Measurements from ENCODE around the gene TBX3.
A peak's percentile ranks its signal among the peaks of the same experiment; 100 is the strongest.

Gene TBX3

DNA sequence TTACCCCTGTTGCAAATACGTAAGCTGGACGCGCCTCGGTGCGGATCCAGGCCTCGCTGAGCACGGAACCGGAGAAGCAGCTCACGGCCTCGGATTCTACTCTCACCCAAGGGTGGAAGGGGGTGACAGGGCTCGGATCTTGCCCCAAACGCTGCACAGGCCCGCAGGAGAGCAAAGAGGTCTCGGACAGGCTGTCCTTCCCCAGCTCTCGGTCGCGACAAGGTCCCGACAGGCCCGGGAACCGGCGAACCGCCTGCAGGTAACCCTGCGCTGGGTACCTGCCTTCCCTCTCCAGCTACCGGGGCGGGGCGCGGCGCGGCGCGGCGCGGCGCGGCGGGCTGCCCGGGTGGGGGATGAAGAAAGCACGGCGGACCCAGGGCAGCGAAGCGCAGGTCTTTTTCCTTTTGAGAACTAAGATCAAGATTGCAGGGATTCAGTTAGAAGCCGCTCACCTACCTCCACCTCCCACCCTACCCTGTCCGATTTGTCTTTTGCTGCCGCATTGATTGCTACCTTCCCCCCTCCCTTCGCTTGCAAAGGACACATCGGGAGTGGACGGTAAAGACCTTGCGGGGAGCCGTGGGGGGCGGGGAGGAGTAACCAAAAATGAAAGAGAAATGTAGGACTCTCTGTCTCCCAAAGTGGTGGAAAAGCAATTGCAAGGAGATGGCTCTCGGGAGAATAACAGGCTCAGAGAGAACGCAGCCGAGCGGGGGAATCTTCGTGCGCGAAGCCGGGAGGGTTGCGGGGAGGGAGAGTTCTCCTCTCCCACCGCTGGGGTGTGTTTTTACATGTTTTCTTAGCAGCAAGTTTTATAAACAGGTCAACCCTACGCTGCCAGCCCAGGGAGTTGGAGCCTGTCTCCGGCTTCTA, 8.4 kb upstream of the TBX3 start:
- DNase-seq (ENCODE audit: low read depth) = no peak
- H3K4me3 ChIP-seq (ENCODE audit: control insufficient read depth, low read depth, low read length) = peak overlapping the region; percentile 65

DNA sequence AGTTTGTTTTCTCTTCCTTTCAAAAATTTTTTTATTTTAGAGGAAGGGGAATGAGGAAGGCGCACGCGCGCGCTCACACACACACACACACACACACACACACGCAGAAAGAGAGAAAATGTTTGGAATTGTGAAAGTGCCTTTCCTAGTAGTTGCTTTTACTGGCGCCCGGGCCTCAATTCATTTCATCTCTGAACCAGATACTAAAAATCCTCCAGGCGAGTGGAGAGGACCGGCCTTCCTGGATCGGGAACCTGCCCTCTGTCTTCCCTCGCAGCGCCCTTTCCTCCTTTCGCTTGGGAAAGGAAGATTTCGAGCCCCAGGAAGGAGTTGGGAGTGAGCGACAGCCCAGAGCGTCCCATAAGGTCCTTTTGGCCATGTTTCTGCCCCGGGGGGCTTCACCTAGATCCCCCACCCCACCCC, 7.8 kb upstream of the TBX3 start:
- TF ChIP-seq, protein P1, sequence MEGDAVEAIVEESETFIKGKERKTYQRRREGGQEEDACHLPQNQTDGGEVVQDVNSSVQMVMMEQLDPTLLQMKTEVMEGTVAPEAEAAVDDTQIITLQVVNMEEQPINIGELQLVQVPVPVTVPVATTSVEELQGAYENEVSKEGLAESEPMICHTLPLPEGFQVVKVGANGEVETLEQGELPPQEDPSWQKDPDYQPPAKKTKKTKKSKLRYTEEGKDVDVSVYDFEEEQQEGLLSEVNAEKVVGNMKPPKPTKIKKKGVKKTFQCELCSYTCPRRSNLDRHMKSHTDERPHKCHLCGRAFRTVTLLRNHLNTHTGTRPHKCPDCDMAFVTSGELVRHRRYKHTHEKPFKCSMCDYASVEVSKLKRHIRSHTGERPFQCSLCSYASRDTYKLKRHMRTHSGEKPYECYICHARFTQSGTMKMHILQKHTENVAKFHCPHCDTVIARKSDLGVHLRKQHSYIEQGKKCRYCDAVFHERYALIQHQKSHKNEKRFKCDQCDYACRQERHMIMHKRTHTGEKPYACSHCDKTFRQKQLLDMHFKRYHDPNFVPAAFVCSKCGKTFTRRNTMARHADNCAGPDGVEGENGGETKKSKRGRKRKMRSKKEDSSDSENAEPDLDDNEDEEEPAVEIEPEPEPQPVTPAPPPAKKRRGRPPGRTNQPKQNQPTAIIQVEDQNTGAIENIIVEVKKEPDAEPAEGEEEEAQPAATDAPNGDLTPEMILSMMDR (IDR thresholded peaks at IDR 0.05; ENCODE audit: control insufficient read depth, insufficient read depth, low read depth, low read length, missing control alignments) = no peak
- H3K4me3 ChIP-seq (ENCODE audit: control insufficient read depth, low read depth, low read length) = no peak overlapping the region
- no peak for DNase-seq (ENCODE audit: low read depth)

More for the DNA sequence above, 8.4 kb upstream of the TBX3 start:
- TF ChIP-seq, protein P1 (IDR thresholded peaks at IDR 0.05; ENCODE audit: control insufficient read depth, insufficient read depth, low read depth, low read length, missing control alignments) = no peak

DNA sequence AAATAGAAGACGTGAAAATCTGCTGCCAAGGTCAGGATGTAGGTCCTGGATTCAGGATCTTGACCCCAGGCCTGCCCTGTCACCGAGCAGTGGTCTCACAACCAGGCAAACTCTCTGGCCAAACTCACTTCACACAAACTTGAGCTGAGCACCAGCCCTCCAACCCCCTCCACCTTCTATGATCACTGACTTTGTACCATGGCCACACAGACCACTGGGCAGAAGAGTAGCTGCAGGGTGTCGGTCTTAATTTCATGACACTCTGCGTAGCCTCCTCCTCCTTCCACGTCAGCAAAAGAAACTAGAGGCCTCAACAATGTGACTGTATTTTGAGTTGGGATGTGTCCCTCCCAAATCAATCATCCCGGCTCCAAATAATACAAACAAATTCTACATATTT, 7.2 kb upstream of the TBX3 start:
- DNase-seq (ENCODE audit: low read depth) = no peak
- TF ChIP-seq, protein P1 (IDR thresholded peaks at IDR 0.05; ENCODE audit: control insufficient read depth, insufficient read depth, low read depth, low read length, missing control alignments) = no peak
- no peak overlapping the region for H3K4me3 ChIP-seq (ENCODE audit: control insufficient read depth, low read depth, low read length)

DNA sequence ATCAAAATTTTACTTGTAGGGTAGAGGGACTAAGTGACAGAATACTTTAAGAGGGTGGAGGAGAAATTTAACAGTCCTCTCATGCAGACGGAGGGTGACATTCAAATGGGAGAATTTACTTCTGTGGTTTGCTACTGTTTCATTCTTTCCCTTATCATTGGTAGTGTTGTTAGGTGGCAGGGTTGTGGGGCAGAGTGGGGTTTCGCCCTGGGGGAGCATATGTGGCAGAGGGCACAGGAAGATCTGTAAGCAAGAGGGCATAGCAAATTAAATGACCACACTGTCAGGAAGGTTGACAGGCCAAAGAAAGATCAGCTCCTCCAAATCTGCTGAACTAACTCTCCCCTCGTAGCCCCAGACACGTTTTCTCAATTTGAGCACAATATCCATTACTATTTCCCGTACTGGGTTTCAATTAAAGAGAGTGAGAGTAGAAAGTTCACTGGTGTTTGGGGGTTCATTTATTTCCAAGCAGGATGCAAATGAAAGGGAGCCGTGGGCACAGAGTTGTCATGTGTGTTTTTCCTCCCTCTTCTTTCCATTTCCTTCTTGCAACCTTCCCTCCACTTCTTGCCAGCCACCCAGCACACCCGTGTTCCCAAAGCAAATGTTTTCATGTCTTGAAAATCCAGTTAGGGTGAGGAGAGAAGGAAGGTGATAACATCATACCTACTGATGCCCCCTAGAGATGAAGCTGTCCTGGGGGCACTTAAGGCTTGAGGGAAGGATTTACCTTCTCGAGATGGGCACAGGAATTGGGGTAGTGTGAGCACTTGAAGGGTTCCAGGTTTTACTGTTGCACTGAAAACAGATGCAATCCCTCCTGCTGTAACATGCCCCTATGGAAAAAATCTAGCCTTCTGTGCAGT, 6.5 kb upstream of the TBX3 start:
- no peak overlapping the region for H3K4me3 ChIP-seq (ENCODE audit: control insufficient read depth, low read depth, low read length)
- no peak for DNase-seq (ENCODE audit: low read depth)
- TF ChIP-seq, protein P1 (IDR thresholded peaks at IDR 0.05; ENCODE audit: control insufficient read depth, insufficient read depth, low read depth, low read length, missing control alignments) = no peak

DNA sequence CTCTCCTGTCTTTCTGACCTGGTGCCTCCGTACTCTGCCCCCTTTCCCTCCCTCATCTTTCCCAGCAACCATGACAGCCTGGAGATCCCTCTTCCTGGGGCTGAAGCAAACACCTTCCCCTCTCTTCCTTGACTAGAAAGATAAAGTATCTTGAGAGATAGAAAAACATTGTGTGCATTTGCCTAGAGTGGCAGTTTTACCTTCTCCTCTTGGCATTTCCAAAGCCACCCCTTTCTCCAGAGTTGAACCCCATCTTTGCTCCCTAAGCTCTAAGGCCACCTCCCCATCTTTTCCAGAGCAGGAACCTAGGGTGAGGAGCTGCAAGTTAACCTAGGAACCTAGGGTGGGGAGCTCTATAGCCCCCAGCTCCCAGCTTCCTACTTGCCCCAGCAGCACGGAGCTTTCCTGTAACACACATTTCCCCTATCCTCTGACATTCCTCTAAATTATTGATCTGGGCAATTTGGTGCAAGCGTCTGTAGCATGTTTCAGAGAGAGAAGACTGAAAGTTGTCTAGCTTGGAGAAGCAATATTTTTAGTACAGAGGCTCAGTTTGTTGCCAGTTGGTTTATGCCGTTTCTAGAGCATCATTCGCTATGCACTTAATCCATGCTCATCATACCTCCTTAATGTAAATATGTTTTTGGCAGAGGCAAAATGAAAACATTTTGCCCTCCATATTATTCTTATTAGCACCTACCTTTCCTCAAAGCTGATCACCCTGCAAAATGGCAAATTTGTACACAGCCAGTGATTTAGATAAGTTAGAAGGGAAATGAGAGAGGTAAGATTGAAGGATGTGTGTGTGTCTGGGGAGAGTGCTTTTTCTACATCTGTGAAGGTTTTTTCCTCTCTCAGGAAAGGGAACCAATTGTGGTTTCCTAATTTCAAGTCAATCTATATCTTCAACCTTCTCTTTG, 5.4 kb upstream of the TBX3 start:
- H3K4me3 ChIP-seq (ENCODE audit: control insufficient read depth, low read depth, low read length) = no peak overlapping the region
- TF ChIP-seq, protein P1 (IDR thresholded peaks at IDR 0.05; ENCODE audit: control insufficient read depth, insufficient read depth, low read depth, low read length, missing control alignments) = no peak

More for the DNA sequence above, 5.4 kb upstream of the TBX3 start:
- DNase-seq (ENCODE audit: low read depth) = no peak

Data from AG09309 (cell line).